GM10266 (cell line): ENCODE results near the gene ACTN3.

Experiments
- DNase-seq: peaks from one replicate; pipeline ENCODE4 v3.0.0; 2012; ENCODE audit errors: extremely low spot score
- CTCF ChIP-seq: IDR thresholded peaks from 2 replicates; pipeline ENCODE4 v1.5.1; 2012; ENCODE audit warnings: mild to moderate bottlenecking, low read depth; ENCODE audit not compliant: control insufficient read depth, insufficient read depth; ENCODE audit errors: missing control alignments

The ACTN3 gene

GRCh38 chr11:66592457-66593302 is 46.0 kb downstream of the ACTN3 start, which contains the start of the genes CCDC87 and CCS:
Gene CCDC87, minus strand, starts transcription at chr11:66593063. Its CDS starts 48 bp downstream, at chr11:66593015.
Gene CCS, plus strand, starts transcription at chr11:66593185. Its CDS starts 77 bp downstream, at chr11:66593262.
- peak; percentile 55 for TF ChIP-seq CTCF
- peak; percentile 100 for DNase-seq

- no peak for TF ChIP-seq CTCF
- DNase-seq: peak; percentile 21
Measured at GRCh38 chr11:66593303-66593635, 46.6 kb downstream of the ACTN3 start.

GRCh38 chr11:66593650-66594049 is 46.9 kb downstream of the ACTN3 start:
- DNase-seq: peak; percentile 10
- TF ChIP-seq CTCF: no peak

GRCh38 chr11:66595245-66595904 is 48.7 kb downstream of the ACTN3 start:
- TF ChIP-seq CTCF: no peak
- DNase-seq: peak; percentile 27

- DNase-seq: no peak
- TF ChIP-seq CTCF: no peak
Measured at GRCh38 chr11:66598993-66599392, 52.3 kb downstream of the ACTN3 start.

- no peak for DNase-seq
- TF ChIP-seq CTCF: no peak
Measured at GRCh38 chr11:66600219-66600618, 53.5 kb downstream of the ACTN3 start.
